Cerebellar nuclear complex (tissue), 1 donor: ENCODE data around the gene BORCS5.

Experiments
- DNase-seq, 2 experiments: peaks; one replicate each; lab custom pipeline; 2025; lab: John Stamatoyannopoulos, UW

The BORCS5 gene

DNA sequence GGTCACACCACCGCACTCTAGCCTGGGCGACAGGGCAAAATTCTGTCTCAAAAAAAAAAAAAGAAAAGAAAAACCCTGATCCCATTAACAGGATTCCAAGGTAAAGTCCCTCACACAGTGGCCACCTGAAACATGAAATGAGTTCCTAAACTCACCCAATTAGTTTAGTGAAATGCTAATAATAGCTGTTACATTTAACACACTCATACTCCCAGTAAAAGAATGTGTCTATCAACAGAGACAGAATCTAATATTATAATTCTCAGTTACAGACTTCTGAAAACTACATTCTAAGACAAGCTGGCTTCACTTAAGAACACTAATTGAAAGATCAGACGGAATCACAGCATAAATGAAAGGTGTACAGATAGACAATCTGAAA lies 161.6 kb downstream of the BORCS5 start:
- no peak for DNase-seq

DNA sequence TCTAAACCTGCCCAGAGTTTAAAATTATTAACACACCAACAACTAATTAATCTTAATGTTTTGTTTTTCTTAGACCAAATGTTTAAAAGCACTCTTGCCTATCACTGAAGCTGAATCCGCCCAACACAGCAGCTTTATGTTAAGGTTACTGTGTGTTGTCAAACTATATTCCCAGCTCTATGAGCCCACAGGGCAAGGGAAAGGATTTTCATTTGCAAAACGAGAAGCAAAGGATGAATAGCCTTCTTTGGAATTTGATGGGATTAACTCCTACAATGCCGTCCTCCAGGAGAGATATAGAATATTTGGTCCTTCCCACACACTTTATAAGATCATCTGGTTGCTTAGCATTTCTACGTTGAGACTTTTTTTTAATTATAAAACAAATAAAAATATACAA lies 162.0 kb downstream of the BORCS5 start:
- DNase-seq: no peak
